ENCODE measurements around the gene AFF2. TPM values are rescaled to one million over a fixed set of nuclear protein-coding genes. Genes with fewer than 3 reads are reported as not detected.

AFF2 gene
- total and polyA plus RNA-seq, 12 donors: 0.07 to 17.9 (median 1.7) TPM

DNA sequence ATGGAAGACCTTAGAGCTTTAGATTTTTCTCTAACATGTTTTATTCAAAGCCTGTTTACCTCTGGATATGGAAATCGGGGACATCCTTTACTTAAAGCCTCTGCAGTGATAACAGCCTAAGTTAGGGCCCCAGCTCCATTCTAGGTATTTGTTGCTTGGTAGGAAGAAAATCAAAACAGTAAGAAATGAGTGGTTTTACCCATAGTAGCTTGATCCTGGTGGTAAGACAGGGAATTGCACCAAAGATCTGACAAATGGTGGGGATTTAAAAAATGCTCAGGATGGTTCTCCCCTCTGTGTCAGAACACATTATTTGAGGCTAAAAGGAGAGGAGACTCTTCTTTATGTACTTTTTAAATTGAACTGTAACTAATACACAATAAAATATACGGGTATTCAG, 52.4 kb downstream of the AFF2 start:
- no peaks in the 10 kb centered on the region for H3K27me3 ChIP-seq
- WGBS, 4 donors: 59 to 89% (median 71%) methylated on average over 2 of the region's 2 CpGs
- TF ChIP-seq POLR2A (IDR thresholded peaks at IDR 0.05) (no peak), CTCF (IDR thresholded peaks at IDR 0.05) (peak in 1 of 6 experiments; percentile 14)
- H3K4me3 ChIP-seq: no peak overlapping the region
- intact Hi-C loops (cut with DNase I): no loop called here
- H3K4me1 ChIP-seq (replicated peaks in 1 of 2): no peaks in the 10 kb centered on the region
- no peaks in the 10 kb centered on the region for H3K36me3 ChIP-seq (replicated peaks in 1 of 2)
- no peak overlapping the region for H3K27ac ChIP-seq
- no peaks in the 10 kb centered on the region for H3K9me3 ChIP-seq (replicated peaks in 1 of 3)
- DNase-seq: no peak

DNA sequence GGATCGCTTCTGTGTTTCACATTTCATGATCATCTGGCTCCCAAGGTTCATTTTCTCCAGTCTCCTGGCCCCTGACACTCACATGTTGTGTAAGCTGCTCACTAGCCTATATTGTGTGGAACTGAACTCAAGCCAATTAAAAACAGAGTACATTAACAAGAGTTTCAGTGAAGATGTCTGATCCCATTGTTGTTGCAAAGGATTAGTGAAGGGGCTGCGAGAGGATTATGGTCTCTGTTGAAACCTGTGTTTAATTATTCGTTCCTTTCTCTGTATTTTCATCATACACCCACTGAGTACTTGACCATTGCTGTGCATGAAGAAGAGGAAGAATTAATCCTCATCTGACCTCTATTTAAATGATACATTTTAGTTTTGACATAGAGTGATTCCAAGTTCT, 54.7 kb downstream of the AFF2 start:
- DNase-seq: no peak
- 62 to 91% (median 76%) methylated on average over 3 of the region's 3 CpGs for WGBS, 4 donors
- intact Hi-C loops (cut with DNase I): no loop called here

DNA sequence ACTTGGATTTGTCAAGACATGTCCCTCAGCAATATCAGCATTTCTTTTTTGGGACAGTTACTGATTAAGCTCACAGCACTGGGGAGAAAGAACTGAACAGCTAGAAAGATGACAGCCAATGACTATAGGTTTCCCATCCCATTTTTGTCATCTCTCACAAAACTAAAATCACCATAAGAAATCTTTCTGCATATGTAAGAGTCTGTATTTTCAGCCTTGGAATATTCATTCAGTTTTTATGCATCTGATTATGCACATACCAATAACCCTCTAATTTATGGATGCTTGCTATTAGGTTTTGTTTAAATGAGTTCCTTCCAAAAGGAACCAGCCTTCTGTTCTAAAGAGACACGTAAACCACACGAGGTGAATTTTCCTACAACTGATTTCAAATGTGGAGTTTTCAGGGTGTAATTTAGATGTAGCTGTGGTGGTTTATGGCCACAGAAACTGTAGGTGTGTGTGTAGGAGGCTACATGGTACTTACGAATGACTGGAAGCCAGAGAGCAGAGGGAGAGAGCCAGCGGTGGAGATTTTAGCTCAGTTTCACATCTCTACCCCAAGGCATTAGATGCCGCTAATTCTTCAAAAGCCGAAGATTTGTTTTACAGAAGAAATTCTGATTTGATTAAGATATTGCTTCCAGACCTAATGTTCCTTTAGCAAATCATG, 55.3 kb downstream of the AFF2 start:
- intact Hi-C loops (cut with DNase I): no loop called here
- Histone ChIP-seq H3K9me3 (replicated peaks in 1 of 3) (no peaks in the 10 kb centered on the region), H3K36me3 (replicated peaks in 1 of 2) (no peaks in the 10 kb centered on the region), H3K27me3 (no peaks in the 10 kb centered on the region), H3K4me3 (no peak overlapping the region), H3K27ac (no peak overlapping the region), H3K4me1 (replicated peaks in 1 of 2) (no peaks in the 10 kb centered on the region)
- DNase-seq: no peak
- WGBS, 4 donors: 68 to 74% (median 73%) methylated on average over 6 of the region's 6 CpGs
- no peak for TF ChIP-seq CTCF (IDR thresholded peaks at IDR 0.05)
- TF ChIP-seq POLR2A (IDR thresholded peaks at IDR 0.05): no peak

More for the DNA sequence above, 54.7 kb downstream of the AFF2 start:
- no peak overlapping the region for H3K27ac ChIP-seq
- H3K27me3 ChIP-seq: no peaks in the 10 kb centered on the region
- TF ChIP-seq POLR2A (IDR thresholded peaks at IDR 0.05) (no peak), CTCF (IDR thresholded peaks at IDR 0.05) (no peak)
- no peaks in the 10 kb centered on the region for H3K9me3 ChIP-seq (replicated peaks in 1 of 3)
- no peaks in the 10 kb centered on the region for H3K36me3 ChIP-seq (replicated peaks in 1 of 2)
- no peaks in the 10 kb centered on the region for H3K4me1 ChIP-seq (replicated peaks in 1 of 2)
- no peak overlapping the region for H3K4me3 ChIP-seq

GRCh38 chrX:148556498-148556897, 56.1 kb downstream of the AFF2 start:
- no peaks in the 10 kb centered on the region for H3K36me3 ChIP-seq (replicated peaks in 1 of 2)
- H3K4me3 ChIP-seq: no peak overlapping the region
- no peak overlapping the region for H3K27ac ChIP-seq
- H3K9me3 ChIP-seq (replicated peaks in 1 of 3): no peaks in the 10 kb centered on the region
- no peaks in the 10 kb centered on the region for H3K4me1 ChIP-seq (replicated peaks in 1 of 2)
- H3K27me3 ChIP-seq: no peaks in the 10 kb centered on the region
- intact Hi-C loops (cut with DNase I): no loop called here
- TF ChIP-seq POLR2A (IDR thresholded peaks at IDR 0.05): no peak
- TF ChIP-seq CTCF (IDR thresholded peaks at IDR 0.05): no peak
- DNase-seq: no peak
- 68 to 86% (median 77%) methylated on average over 1 of the region's 1 CpG for WGBS, 4 donors
